IMR-90 (cell line): ENCODE measurements around the gene TRIM75.

Experiments used
- BHLHE40 ChIP-seq: fragments of 150-350 bp; IDR thresholded peaks from 2 replicates; pipeline ENCODE4 v1.6.1; 2016; ENCODE audit warnings: mild to moderate bottlenecking, low read depth, low read length
- POLR2A ChIP-seq: IDR thresholded peaks from 2 replicates; pipeline ENCODE4 v1.6.1; 2012; ENCODE audit warnings: mild to moderate bottlenecking, low read depth, low read length
- RCOR1 ChIP-seq: IDR thresholded peaks from 2 replicates; pipeline ENCODE4 v1.6.1; 2012; ENCODE audit warnings: mild to moderate bottlenecking, low read length, improper control_type of control experiment; ENCODE audit not compliant: insufficient replicate concordance
- TF ChIP-seq, protein P1 (sequence below): conservative IDR thresholded peaks from 2 replicates; pipeline ENCODE4 v1.5.1; 2012; ENCODE audit warnings: mild to moderate bottlenecking, low read depth, low read length, improper control_type of control experiment

DNA sequence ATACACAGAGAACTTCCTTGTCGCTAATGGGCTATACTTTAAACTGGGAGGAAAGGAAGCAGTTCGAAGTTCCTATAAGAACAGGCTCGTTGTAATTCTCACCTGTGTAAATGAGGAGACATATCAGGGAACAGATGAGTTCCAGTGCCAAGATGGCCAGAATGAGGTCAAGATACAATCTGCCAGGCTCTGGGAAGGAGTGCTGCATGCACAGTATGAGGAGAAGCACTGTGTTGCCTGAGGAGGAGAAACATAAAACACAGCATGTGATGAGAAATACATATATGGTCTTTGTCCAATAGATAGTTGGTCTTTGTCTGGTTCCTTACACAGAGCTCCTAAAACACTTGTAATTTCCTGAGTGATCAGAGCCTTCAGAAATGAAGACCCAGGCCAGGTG, 34.7 kb downstream of the TRIM75 start:
- TF ChIP-seq BHLHE40 (no peak), POLR2A (no peak), RCOR1 (no peak)
- TF ChIP-seq, protein P1, sequence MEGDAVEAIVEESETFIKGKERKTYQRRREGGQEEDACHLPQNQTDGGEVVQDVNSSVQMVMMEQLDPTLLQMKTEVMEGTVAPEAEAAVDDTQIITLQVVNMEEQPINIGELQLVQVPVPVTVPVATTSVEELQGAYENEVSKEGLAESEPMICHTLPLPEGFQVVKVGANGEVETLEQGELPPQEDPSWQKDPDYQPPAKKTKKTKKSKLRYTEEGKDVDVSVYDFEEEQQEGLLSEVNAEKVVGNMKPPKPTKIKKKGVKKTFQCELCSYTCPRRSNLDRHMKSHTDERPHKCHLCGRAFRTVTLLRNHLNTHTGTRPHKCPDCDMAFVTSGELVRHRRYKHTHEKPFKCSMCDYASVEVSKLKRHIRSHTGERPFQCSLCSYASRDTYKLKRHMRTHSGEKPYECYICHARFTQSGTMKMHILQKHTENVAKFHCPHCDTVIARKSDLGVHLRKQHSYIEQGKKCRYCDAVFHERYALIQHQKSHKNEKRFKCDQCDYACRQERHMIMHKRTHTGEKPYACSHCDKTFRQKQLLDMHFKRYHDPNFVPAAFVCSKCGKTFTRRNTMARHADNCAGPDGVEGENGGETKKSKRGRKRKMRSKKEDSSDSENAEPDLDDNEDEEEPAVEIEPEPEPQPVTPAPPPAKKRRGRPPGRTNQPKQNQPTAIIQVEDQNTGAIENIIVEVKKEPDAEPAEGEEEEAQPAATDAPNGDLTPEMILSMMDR = no peak
